Kidney glomerular epithelial cell (primary cell): ENCODE results near the gene LEMD2.

Experiments
- DNase-seq: peaks from one replicate; lab custom pipeline; 2025; lab: John Stamatoyannopoulos, UW

The LEMD2 gene

GRCh38 chr6:33756211-33756954, 32.5 kb downstream of the LEMD2 start:
- no peak for DNase-seq

DNA sequence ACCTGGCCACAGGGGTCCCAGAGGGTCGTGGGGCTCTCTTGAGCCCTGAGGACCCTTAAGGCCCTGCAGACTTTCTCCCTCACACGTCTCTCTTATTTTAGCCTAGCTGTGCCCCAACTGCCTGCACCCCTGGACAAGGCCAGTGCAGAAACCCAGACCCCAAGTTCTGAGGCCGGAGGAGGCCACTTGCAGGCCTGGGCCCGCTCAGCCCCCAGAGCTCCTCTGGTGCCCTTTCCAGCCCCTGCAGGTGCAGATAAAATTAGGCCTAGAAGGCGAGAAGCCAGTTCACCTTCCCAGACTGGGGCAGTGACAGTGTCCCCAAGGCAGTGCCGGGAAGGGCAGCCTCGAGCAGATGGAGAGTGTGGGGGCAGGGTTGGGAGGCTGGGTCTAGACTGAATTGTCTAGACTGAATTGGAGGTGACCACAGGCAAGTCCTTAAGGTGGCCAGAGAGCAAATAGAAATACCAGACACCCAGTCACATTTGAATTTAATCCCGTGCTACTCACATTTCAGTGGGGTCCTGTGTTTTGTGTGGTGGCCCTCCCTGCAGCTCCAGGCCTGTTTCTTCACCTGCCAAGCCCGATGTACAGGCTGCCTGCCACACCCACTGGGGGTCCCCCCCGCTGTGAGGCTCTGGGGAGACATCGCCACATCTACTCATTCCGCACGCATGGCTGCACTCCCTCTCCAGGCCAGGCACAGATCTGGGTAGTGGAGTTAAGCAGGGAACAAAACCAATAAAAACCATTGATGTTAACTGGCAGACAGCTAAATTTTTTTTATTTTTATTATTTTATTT, 33.7 kb downstream of the LEMD2 start:
- DNase-seq, result no peak

DNA sequence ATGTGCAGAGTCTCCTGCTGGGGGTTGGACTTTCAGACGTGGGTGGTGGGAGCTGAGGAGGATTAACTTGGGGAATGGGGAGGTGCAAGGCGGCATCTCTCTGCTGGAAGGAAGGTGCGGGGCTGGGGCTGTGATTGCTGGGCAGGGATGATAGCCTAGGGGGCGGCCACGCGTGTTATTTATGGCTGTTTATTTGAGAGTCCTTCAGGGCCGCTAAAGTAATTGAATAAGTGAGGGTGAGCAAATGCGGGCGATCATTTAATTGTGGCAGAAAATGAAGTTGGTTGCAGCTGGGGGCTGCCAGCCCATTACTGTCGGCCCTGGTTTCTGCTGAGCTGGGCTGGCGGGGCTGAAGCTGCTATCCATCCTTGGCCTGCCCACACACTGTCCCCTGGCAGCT, 34.7 kb downstream of the LEMD2 start:
- DNase-seq, result no peak

GRCh38 chr6:33752646-33753015, 36.3 kb downstream of the LEMD2 start:
- DNase-seq, result no peak

- no peak for DNase-seq
These were observed 36.9 kb downstream of the LEMD2 start for GRCh38 chr6:33751771-33752645.

DNA sequence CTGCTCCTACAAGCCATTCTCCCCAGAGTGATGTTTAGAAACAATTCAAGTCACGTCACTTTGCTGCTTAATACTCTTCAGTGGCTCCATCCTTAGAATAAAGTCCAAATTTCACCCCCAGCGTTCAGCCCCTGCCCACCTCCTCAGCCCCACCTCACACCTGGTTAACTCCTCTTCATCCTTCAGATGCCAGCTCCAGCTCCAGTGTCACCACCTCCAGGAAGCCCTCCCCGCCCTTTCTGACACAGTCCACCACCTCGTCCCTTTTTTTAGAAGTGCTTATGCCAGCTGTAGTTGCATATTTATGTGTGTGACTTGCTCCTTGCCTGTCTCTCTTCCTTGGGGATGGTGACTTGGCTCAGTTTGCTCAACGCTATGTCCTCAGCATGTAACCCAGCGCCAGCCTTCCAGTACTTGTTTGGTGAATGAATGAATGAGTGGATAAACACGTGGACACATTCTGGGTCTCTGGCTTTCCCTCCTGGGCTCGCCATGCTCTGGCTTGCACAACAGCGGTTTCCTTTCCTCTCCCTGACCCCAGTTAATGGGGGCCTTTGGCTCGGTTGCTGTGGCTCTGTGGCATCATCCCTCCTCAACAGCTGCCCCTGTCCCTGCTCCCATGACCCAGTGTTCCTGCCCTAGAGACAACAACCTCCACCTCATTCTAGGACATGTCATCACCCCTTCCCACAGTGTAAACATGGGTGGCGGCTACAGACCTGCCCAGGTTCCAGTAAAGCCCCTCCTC, 38.5 kb downstream of the LEMD2 start:
- no peak for DNase-seq

- no peak for DNase-seq
These were observed 39.5 kb downstream of the LEMD2 start for GRCh38 chr6:33749401-33749800.

- no peak for DNase-seq
These were observed 40.1 kb downstream of the LEMD2 start for GRCh38 chr6:33748841-33749240.

DNA sequence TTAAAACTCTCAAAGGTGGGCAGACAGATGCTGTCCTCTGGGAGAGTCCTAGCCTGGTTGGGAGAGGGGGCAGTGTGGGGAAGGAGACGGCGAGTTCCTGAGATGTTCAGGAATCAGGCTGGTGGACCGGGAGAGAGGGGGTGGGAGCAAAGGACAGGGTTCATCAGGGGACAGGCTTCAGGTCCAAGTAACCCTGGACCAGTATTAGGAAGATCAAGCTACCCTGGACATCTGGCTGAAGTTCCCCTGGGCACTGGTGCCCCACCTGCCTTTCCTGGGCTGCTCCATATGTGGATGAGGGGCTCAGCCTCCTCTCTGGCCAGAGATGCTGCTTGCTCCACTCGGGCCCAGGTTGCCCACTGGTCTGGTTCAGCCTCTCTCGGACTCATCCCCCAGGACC, 41.1 kb downstream of the LEMD2 start:
- no peak for DNase-seq

DNA sequence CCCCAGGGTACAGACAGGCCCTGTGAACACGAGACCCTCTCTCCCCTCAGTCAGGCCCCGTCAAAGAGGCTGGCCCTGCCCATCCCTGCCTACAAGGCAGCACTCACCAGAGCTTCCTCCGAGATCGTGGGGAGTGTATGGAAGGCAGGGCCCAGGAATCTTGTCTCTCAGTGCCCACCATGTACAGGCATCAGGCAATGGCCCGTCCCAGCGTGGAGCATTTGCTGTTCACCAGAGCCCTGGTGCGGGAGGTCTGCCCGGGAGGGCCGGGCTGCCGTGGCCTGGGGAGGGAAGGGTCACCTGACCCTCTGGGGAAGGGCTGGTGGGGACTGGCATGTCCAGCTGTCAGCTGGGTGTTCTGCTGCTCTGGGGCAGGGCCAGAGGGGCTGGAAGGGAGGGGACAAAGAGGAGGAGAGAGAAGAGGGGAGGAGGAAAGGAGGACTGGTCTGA, 42.3 kb downstream of the LEMD2 start, which contains the start of gene IP6K3:
TSS of gene IP6K3 (minus strand) at position 255 of the 450 bp plus-strand sequence. CDS start 11,429 bp downstream, outside the sequence.
- no peak for DNase-seq

GRCh38 chr6:33746036-33746600, 42.8 kb downstream of the LEMD2 start:
- DNase-seq, result no peak

DNA sequence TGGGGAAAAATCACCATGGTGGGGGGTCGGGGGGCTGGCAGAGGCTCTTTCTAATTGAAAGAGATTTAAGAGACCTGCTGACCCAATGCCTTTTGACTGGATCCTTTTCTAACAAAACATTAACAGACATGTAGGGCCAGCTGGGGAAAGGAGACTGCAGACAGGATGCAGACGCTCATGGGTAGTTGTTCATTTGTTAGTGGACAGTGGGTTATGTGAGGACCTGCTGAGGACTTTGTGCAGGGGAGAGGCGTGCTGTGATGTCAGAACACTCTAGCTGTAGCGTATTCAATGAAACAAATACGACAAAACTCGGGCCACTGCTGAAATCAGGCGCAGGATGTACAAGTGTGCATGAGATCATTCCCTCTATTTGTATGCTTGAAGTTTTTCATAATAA, 43.4 kb downstream of the LEMD2 start:
- peak; percentile 30 for DNase-seq

DNA sequence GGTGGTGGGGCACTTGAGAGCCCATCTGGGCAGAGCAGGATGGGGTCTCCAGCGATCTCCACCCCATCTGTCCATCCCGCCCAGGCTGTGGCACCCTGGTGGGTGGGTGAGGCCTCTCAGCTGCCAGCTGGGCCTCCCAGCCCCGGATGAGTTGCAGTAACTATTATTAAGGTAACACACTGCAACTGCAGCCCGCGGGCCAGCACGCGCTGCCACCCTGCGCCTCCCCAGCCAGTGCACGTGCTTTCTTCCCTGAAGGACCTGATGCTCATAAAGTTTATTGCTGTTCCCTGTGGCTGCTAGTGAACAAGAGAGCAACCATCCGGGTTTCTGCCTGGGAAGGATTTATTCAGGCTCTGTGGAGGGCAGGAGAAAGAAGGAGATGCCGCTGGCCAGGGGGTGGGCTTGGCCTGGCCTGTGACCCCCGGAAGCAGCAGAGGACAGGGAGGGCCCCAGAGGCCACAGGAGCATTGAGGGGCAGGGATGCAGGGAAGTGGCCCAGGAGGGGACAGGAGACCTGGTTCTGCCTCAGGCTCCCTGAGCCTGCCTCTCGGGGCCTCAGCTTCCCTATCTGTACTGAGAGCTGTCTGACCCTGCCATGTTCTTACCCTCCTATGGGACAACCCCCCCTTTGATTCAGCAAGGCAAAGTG, 43.9 kb downstream of the LEMD2 start:
- DNase-seq, result no peak

DNA sequence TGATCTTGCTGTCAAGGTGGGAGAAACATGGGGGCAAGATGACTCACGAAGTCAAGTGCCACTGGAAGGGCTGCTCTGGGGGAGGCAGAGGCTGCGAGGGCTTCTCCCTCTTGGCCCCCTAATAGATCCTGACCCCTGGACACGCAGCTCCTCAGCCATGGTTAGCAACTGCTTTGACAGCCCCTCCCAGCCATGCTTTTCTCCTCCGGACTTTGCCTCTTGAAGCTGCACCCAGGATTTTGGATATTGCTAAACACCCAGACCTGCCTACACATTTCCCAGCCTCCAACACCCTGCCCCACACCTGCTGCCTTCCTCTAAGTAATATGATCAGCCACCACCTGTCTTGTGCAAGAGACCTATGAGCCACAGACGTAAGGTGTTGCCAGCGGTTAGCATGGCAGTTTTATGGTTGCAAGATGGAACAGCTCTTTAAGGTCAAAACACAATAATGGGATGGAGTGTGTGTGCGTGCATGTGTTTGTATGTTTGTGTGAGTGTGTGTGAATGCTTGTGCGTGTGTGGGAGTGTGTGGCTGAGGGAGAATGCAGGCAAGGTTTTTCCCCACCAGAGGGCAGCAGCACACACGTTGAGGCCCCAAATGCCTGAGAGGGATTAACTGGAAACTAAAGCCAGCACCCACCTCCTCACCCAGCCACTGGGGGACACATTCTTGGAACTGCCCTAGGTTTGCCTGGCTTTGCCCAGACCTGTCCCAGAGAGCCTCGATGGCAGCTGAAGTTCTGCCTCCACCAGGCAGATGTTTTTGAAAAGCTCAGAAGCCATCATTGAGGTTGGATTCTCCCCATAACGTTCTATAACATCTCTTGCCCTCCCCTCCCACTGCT, 44.7 kb downstream of the LEMD2 start:
- DNase-seq, result peak; percentile 58

DNA sequence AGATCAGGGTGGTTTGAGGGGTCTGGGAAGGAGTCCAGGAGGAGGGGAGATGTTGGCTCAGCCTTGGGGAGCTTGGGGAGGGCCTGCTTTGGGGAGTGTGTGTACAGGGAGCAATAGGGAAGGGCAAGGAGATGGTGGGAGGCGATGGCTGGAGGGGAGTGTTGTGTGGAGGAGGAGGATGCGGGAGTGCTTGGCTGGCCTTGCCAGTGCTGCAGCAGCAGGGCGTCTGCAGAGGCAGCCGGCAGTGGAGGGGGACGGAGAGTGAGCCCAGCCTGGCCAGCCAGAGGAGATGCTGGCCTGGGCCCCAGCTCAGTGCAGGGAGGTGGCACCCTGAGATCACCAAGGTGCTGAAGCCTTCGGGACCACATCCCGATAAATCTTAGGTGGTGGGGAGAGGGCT, 46.1 kb downstream of the LEMD2 start:
- no peak for DNase-seq

- no peak for DNase-seq
These were observed 46.8 kb downstream of the LEMD2 start for GRCh38 chr6:33742092-33742491.

DNA sequence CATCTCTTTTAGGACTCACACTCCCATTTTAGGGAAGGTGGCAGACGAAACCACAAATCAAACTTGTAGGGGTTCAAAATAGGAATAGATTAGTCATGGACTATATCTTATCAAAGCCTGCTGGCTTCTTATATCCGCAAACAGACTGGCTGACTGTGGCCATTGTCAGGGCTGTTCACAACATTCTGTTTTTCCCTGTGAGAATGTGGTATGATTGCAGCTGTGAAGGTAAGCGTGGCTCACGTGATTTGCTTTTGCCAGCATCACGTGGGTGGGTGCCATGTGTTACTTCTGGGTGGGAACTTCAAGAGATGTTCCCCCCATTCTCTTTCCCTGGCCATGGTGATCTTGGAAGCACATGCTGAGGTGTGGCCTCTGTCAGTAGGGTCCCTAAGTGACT, 48.1 kb downstream of the LEMD2 start:
- no peak for DNase-seq

DNA sequence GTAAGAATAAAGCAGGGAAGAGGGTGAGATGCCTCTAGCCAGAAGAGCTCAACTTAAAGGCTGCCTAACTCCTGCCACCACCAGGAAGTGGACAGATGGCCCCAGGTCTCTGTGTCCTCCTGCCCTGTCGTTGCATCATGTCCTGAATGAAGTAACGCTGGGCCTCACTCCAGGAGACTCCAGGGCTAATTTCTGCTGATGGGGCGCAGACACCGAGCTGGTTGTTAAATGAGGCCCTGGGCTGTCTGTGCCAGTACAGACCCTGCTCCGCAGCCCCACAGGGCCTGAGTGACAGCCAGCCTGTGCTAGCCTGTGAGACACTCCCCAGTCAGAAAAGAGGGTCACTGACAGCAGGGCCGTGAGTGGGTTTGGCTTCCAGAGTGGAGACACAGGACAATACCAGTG, 48.7 kb downstream of the LEMD2 start:
- no peak for DNase-seq

DNA sequence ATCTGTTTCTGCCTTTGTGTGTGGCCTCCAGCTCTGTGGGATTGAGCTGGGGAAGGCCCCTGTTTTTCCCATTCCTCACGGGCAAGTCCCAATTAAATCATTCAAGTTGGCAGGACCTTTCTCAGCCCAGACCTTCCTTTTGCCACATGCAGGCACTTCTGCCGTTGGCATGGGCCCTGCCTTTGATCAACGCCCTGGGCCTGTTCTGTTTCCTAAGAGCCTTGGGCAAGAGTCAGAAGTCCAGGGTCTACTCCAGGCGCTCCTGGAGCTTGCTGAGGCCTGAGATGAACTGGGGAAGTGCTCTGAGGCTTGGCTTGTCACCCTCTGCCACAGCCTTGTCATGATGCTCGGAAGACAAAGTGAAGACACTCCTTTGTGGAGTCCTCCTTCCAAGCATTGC, 49.4 kb downstream of the LEMD2 start:
- no peak for DNase-seq

DNA sequence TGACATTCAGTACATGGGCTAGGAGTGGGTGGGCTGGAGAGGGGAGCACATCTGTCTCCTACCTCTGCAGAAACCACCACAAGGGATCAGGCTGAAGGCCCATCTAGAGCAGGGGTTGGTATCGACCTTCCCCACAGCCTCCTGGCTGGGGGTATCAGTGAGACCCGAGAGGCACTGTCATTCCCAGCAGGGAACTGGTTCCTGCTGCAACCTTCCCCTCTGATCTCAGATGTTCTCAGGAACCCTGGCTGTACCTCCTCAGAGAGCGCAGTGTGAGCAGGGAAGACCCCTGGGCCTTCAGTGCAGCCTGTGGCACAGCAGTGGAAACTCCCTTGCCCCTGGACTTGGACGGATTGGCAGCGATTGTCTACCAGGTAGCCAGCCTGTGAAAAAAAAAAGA, 50.1 kb downstream of the LEMD2 start:
- no peak for DNase-seq
